A549 (cell line): ENCODE measurements around the gene PLD2.

ENCODE experiments used
- CTCF ChIP-seq: fragments of >200 bp; sonication (Bioruptor Twin); formaldehyde crosslinking; IDR thresholded peaks from 3 replicates; pipeline ENCODE4 v1.5.1; 2016
- POLR2A ChIP-seq: IDR thresholded peaks from 2 replicates; pipeline ENCODE4 v1.6.1; 2012; ENCODE audit warnings: mild to moderate bottlenecking, low read length
- TF ChIP-seq, protein P1 (sequence below): fragments of 450-650 bp; IDR thresholded peaks from 2 replicates; pipeline ENCODE4 v1.6.1; 2014; ENCODE audit warnings: antibody characterized with exemption

- TF ChIP-seq, protein P1, sequence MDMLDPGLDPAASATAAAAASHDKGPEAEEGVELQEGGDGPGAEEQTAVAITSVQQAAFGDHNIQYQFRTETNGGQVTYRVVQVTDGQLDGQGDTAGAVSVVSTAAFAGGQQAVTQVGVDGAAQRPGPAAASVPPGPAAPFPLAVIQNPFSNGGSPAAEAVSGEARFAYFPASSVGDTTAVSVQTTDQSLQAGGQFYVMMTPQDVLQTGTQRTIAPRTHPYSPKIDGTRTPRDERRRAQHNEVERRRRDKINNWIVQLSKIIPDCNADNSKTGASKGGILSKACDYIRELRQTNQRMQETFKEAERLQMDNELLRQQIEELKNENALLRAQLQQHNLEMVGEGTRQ, result no peak
- TF ChIP-seq CTCF (no peak), POLR2A (no peak)
Measured at GRCh38 chr17:4795168-4795567, 11.8 kb upstream of the PLD2 start.
